Type B pancreatic cell (in vitro differentiated cells): Measurements from ENCODE around the gene SLC25A25. TPM values are rescaled to one million over a fixed set of nuclear protein-coding genes. Genes with fewer than 3 reads are reported as not detected.
"Not testable (repeated sequence)": the region's sequence is repeated elsewhere in the genome, so short reads cannot be mapped to it uniquely, and the experiment has no call there.

Experiments used
- DNase-seq: peaks from one replicate; pipeline ENCODE4 v3.0.0; 2021; ENCODE audit warnings: mixed read lengths; ENCODE audit not compliant: unreplicated experiment; ENCODE audit errors: extremely low spot score
- H3K27ac Mint-ChIP-seq: 2 replicates; pipeline ENCODE4 v1.8.0; 2021; ENCODE audit warnings: mild to moderate bottlenecking, mixed read lengths
- H3K27me3 Mint-ChIP-seq: 2 replicates; pipeline ENCODE4 v1.8.0; 2021; ENCODE audit warnings: mixed read lengths
- H3K36me3 Mint-ChIP-seq: 2 replicates; pipeline ENCODE4 v1.8.0; 2021; ENCODE audit warnings: mixed read lengths
- H3K4me1 Mint-ChIP-seq: one replicate; pipeline ENCODE4 v1.8.0; 2021; ENCODE audit warnings: mixed read lengths; ENCODE audit not compliant: unreplicated experiment
- H3K4me3 Mint-ChIP-seq: 2 replicates; pipeline ENCODE4 v1.8.0; 2021; ENCODE audit warnings: mild to moderate bottlenecking, mixed read lengths
- H3K9me3 Mint-ChIP-seq: 2 replicates; pipeline ENCODE4 v1.8.0; 2021; ENCODE audit warnings: mixed read lengths
- CTCF ChIP-seq: fragments of 200-600 bp; sonication (generic); conservative IDR thresholded peaks from 2 replicates; pipeline ENCODE4 v1.5.0; 2021; ENCODE audit warnings: antibody characterized with exemption, mild to moderate bottlenecking
- total RNA-seq: library from RNA; stranded (reverse); gene quantifications from 2 replicates; pipeline ENCODE4 v1.2.1, GENCODE V29; 2021; ENCODE audit warnings: low replicate concordance

SLC25A25 gene
- total RNA-seq, 1 donor from 2014 or later: 19.1 TPM

GRCh38 chr9:128127568-128127989 is 59.5 kb downstream of the SLC25A25 start, which contains the start of gene PTGES2:
PTGES2 (minus strand) TSS chr9:128127729; CDS start chr9:128127717, 12 bp downstream.
- H3K27me3 Mint-ChIP-seq: no peaks in the 10 kb centered on the region
- H3K27ac Mint-ChIP-seq: peak within 1 kb of the TSS; percentile 99
- peak; percentile 88 for DNase-seq
- H3K4me3 Mint-ChIP-seq: peak within 1 kb of the TSS; percentile 99
- TF ChIP-seq CTCF: no peak
- no peaks in the 10 kb centered on the region for H3K9me3 Mint-ChIP-seq
- no peaks in the 10 kb centered on the region for H3K36me3 Mint-ChIP-seq
- H3K4me1 Mint-ChIP-seq: peaks cover 28% of the 10 kb centered on the region

- Mint-ChIP-seq H3K27me3 (peaks cover 3% of the 10 kb centered on the region), H3K27ac (peak overlapping the region; percentile 99), H3K4me3 (peak overlapping the region; percentile 99), H3K4me1 (peaks cover 35% of the 10 kb centered on the region), H3K9me3 (no peaks in the 10 kb centered on the region), H3K36me3 (no peaks in the 10 kb centered on the region)
- peak; percentile 88 for DNase-seq
- no peak for TF ChIP-seq CTCF
These were observed 60.2 kb downstream of the SLC25A25 start for GRCh38 chr9:128127990-128128835.

- no peak for DNase-seq
These were observed 61.0 kb downstream of the SLC25A25 start for GRCh38 chr9:128128836-128129590.

GRCh38 chr9:128129976-128130590 is 62.1 kb downstream of the SLC25A25 start:
- not testable (repeated sequence) for H3K36me3 Mint-ChIP-seq, H3K27me3 Mint-ChIP-seq, DNase-seq, H3K9me3 Mint-ChIP-seq
- peak; percentile 69 for TF ChIP-seq CTCF
- Mint-ChIP-seq H3K27ac (peak overlapping the region; percentile 70), H3K4me1 (peaks cover 40% of the 10 kb centered on the region), H3K4me3 (peak overlapping the region; percentile 99)

More at GRCh38 chr9:128128836-128129590, 61.0 kb downstream of the SLC25A25 start:
- Mint-ChIP-seq H3K9me3 (no peaks in the 10 kb centered on the region), H3K36me3 (no peaks in the 10 kb centered on the region), H3K4me3 (peak overlapping the region; percentile 99), H3K27me3 (peaks cover 5% of the 10 kb centered on the region), H3K4me1 (peaks cover 38% of the 10 kb centered on the region), H3K27ac (peak overlapping the region; percentile 99)
- no peak for TF ChIP-seq CTCF

- H3K27ac Mint-ChIP-seq, H3K9me3 Mint-ChIP-seq, H3K36me3 Mint-ChIP-seq, H3K27me3 Mint-ChIP-seq, DNase-seq: not testable (repeated sequence)
- H3K4me3 Mint-ChIP-seq: peak overlapping the region; percentile 36
- H3K4me1 Mint-ChIP-seq: peaks cover 45% of the 10 kb centered on the region
These were observed 62.6 kb downstream of the SLC25A25 start for GRCh38 chr9:128130651-128131050.

GRCh38 chr9:128131346-128131745 is 63.3 kb downstream of the SLC25A25 start:
- H3K4me3 Mint-ChIP-seq, H3K36me3 Mint-ChIP-seq, H3K9me3 Mint-ChIP-seq: not testable (repeated sequence)

GRCh38 chr9:128132139-128132538 is 64.1 kb downstream of the SLC25A25 start:
- Mint-ChIP-seq H3K4me1 (peaks cover 42% of the 10 kb centered on the region), H3K4me3 (peak overlapping the region; percentile 47), H3K27ac (peak overlapping the region; percentile 71)
- H3K9me3 Mint-ChIP-seq, H3K36me3 Mint-ChIP-seq, H3K27me3 Mint-ChIP-seq, DNase-seq: not testable (repeated sequence)

More at GRCh38 chr9:128131346-128131745, 63.3 kb downstream of the SLC25A25 start:
- not testable (repeated sequence) for H3K27me3 Mint-ChIP-seq, DNase-seq
- H3K4me1 Mint-ChIP-seq: peaks cover 40% of the 10 kb centered on the region
- H3K27ac Mint-ChIP-seq: peak overlapping the region; percentile 71

GRCh38 chr9:128135561-128135960 is 67.5 kb downstream of the SLC25A25 start:
- not testable (repeated sequence) for H3K27ac Mint-ChIP-seq, H3K4me3 Mint-ChIP-seq

More at GRCh38 chr9:128135561-128135960, 67.5 kb downstream of the SLC25A25 start:
- DNase-seq, H3K9me3 Mint-ChIP-seq, H3K36me3 Mint-ChIP-seq, H3K27me3 Mint-ChIP-seq: not testable (repeated sequence)
- H3K4me1 Mint-ChIP-seq: peaks cover 41% of the 10 kb centered on the region
